C4-2B (cell line): ENCODE results near the gene INPP5J.
"Not testable (repeated sequence)": the region's sequence is repeated elsewhere in the genome, so short reads cannot be mapped to it uniquely, and the experiment has no call there.

Experiments used
- CTCF ChIP-seq: fragments of 450-650 bp; conservative IDR thresholded peaks from 2 replicates; pipeline ENCODE4 v1.5.1; 2017; ENCODE audit warnings: mild to moderate bottlenecking
- ZFX ChIP-seq: fragments of 450-650 bp; IDR thresholded peaks from 2 replicates; pipeline ENCODE4 v1.6.1; 2017

DNA sequence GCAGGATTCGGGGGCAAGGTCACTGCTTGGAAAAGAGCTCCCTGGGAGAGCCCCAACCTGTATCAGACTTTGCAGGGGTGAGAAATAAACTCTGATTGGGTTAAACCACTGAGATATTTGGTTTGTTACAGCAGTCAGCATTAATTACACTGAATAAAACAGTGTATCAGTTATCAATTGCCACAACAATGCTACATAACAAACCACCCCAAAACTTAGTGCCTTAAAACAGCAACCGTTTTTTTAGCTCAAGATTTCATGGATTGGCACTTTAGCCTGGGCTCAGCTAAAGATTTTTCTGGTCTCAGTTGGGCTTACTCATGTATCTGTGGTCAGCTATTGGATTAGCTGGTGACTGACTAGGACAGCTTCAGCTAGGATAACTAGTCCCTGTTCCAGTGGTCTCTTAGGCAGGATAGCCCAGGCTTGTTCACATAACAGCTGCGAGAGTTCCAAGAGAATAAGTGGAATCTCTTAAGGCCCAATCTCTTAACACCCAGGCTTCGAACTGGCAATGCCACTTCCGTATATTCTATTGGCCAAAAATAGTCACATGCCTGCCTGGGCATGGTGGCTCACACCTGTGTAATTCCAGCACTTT lies 49.1 kb upstream of the INPP5J start:
- not testable (repeated sequence) for TF ChIP-seq CTCF, ZFX
